Epithelial cell of prostate (primary cell): ENCODE data around the gene ATXN1L.
"Not testable (repeated sequence)": the region's sequence is repeated elsewhere in the genome, so short reads cannot be mapped to it uniquely, and the experiment has no call there.

Experiments
- DNase-seq: peaks from one replicate; pipeline ENCODE4 v3.0.0-alpha.2; 2011; ENCODE audit warnings: low read depth, low spot score
- H3K27ac ChIP-seq: fragments of 450-650 bp; 2 replicates; pipeline ENCODE4 v1.5.1; 2017; ENCODE audit warnings: mild to moderate bottlenecking

ATXN1L gene

GRCh38 chr16:71845639-71846430, at the start of gene ATXN1L:
ATXN1L (plus strand) TSS chr16:71845976; CDS start chr16:71849741, 3,765 bp downstream.
- peak within 1 kb of the TSS; percentile 64 for H3K27ac ChIP-seq
- DNase-seq, result peak; percentile 67

- DNase-seq, result no peak
- H3K27ac ChIP-seq, result no peak overlapping the region
Measured at GRCh38 chr16:71796501-71797097, 49.2 kb upstream of the ATXN1L start.

- no peak for DNase-seq
Measured at GRCh38 chr16:71803305-71803690, 42.5 kb upstream of the ATXN1L start.

GRCh38 chr16:71807905-71808592, 37.7 kb upstream of the ATXN1L start:
- H3K27ac ChIP-seq, result peak overlapping the region; percentile 92
- DNase-seq, result no peak

More at GRCh38 chr16:71803305-71803690, 42.5 kb upstream of the ATXN1L start:
- H3K27ac ChIP-seq, result no peak overlapping the region

GRCh38 chr16:71808593-71809459, 37.0 kb upstream of the ATXN1L start, which contains the start of gene AP1G1:
AP1G1 (minus strand) TSS chr16:71808834; CDS start chr16:71789479, 19,355 bp downstream.
- peak; percentile 98 for DNase-seq

GRCh38 chr16:71810155-71810530, 35.6 kb upstream of the ATXN1L start:
- H3K27ac ChIP-seq, result peak overlapping the region; percentile 92
- not testable (repeated sequence) for DNase-seq

More at GRCh38 chr16:71808593-71809459, 37.0 kb upstream of the ATXN1L start, which contains the start of gene AP1G1:
- H3K27ac ChIP-seq, result peak within 1 kb of the TSS; percentile 92

- no peak for DNase-seq
- H3K27ac ChIP-seq, result no peak overlapping the region
Measured at GRCh38 chr16:71811261-71811803, 34.4 kb upstream of the ATXN1L start.

GRCh38 chr16:71817155-71817500, 28.6 kb upstream of the ATXN1L start:
- DNase-seq, result not testable (repeated sequence)
- H3K27ac ChIP-seq, result peak overlapping the region; percentile 30

- H3K27ac ChIP-seq, result no peak overlapping the region
- DNase-seq, result no peak
Measured at GRCh38 chr16:71826533-71827017, 19.2 kb upstream of the ATXN1L start.

- no peak overlapping the region for H3K27ac ChIP-seq
- no peak for DNase-seq
Measured at GRCh38 chr16:71830359-71830758, 15.4 kb upstream of the ATXN1L start.

GRCh38 chr16:71831698-71832097, 14.1 kb upstream of the ATXN1L start:
- DNase-seq, H3K27ac ChIP-seq: not testable (repeated sequence)

GRCh38 chr16:71832112-71832511, 13.7 kb upstream of the ATXN1L start:
- H3K27ac ChIP-seq, DNase-seq: not testable (repeated sequence)

- DNase-seq, result no peak
- H3K27ac ChIP-seq, result no peak overlapping the region
Measured at GRCh38 chr16:71834291-71834690, 11.5 kb upstream of the ATXN1L start.

- DNase-seq, result no peak
- no peak overlapping the region for H3K27ac ChIP-seq
Measured at GRCh38 chr16:71837150-71837549, 8.6 kb upstream of the ATXN1L start.

- H3K27ac ChIP-seq, result no peak overlapping the region
- DNase-seq, result no peak
Measured at GRCh38 chr16:71840052-71840451, 5.7 kb upstream of the ATXN1L start.

- DNase-seq, result no peak
- H3K27ac ChIP-seq, result no peak overlapping the region
Measured at GRCh38 chr16:71843572-71843971, 2.2 kb upstream of the ATXN1L start.

GRCh38 chr16:71846431-71846830, 655 bp downstream of the ATXN1L start:
- H3K27ac ChIP-seq, result peak overlapping the region; percentile 64
- DNase-seq, result no peak

GRCh38 chr16:71847096-71847495, 1.3 kb downstream of the ATXN1L start:
- no peak for DNase-seq
- no peak overlapping the region for H3K27ac ChIP-seq

GRCh38 chr16:71848622-71849021, 2.8 kb downstream of the ATXN1L start:
- no peak overlapping the region for H3K27ac ChIP-seq
- DNase-seq, result no peak

GRCh38 chr16:71851746-71852145, 6.0 kb downstream of the ATXN1L start:
- no peak overlapping the region for H3K27ac ChIP-seq
- DNase-seq, result no peak
